Stimulated activated naive CD8-positive, alpha-beta T cell treated with anti-CD3 and anti-CD28 coated beads, Interleukin-15, amount 100 ng/mL, for 72 hours (primary cell): Measurements from ENCODE around the gene DCP1A.
A peak's percentile ranks its signal among the peaks of the same experiment; 100 is the strongest.
"Not testable (repeated sequence)": the region's sequence is repeated elsewhere in the genome, so short reads cannot be mapped to it uniquely, and the experiment has no call there.

Experiments
- ATAC-seq: fragments of 150-1000 bp; cut with Tn5 transposase; 2 replicates; pipeline ENCODE4 v1.10.0; 2021; ENCODE audit warnings: mild to moderate bottlenecking, moderate library complexity
- DNase-seq, 2 donors: peaks; one replicate each; pipeline ENCODE4 v3.0.0; 2021 to 2022
- H3K27ac Mint-ChIP-seq, 2 donors: one replicate each; pipeline ENCODE4 v1.8.0; 2022; ENCODE audit warnings: mild to moderate bottlenecking in 2 of 2, mixed read lengths in 2 of 2, moderate library complexity in 2 of 2
- H3K27me3 Mint-ChIP-seq: one replicate; pipeline ENCODE4 v1.8.0; 2022; ENCODE audit warnings: mixed read lengths
- H3K4me1 Mint-ChIP-seq: one replicate; pipeline ENCODE4 v1.8.0; 2022; ENCODE audit warnings: mild to moderate bottlenecking, mixed read lengths
- H3K4me3 Mint-ChIP-seq, 2 donors: one replicate each; pipeline ENCODE4 v1.8.0; 2022; ENCODE audit warnings: mild to moderate bottlenecking in 2 of 2, mixed read lengths in 2 of 2, moderate library complexity in 1 of 2
- H3K9me3 Mint-ChIP-seq, 2 donors: one replicate each; pipeline ENCODE4 v1.8.0; 2022; ENCODE audit warnings: mixed read lengths in 2 of 2

Gene DCP1A

GRCh38 chr3:53295410-53295809 lies 51.9 kb downstream of the DCP1A start:
- ATAC-seq (no peak), DNase-seq (no peak)
- H3K27ac Mint-ChIP-seq: peak overlapping the region in 1 of 2 donors; percentile 90
- no peak overlapping the region for H3K4me3 Mint-ChIP-seq
- H3K9me3 Mint-ChIP-seq: no peaks in the 10 kb centered on the region
- H3K27me3 Mint-ChIP-seq: no peaks in the 10 kb centered on the region
- peaks cover 7% of the 10 kb centered on the region for H3K4me1 Mint-ChIP-seq

GRCh38 chr3:53293867-53294266 lies 53.5 kb downstream of the DCP1A start:
- no peak for ATAC-seq
- Mint-ChIP-seq H3K4me1 (no peaks in the 10 kb centered on the region), H3K9me3 (no peaks in the 10 kb centered on the region), H3K27me3 (no peaks in the 10 kb centered on the region), H3K4me3 (no peak overlapping the region), H3K27ac (peak overlapping the region; percentile 1 to 64)
- DNase-seq: no peak

GRCh38 chr3:53288214-53288613 lies 59.1 kb downstream of the DCP1A start:
- no peak for ATAC-seq
- Mint-ChIP-seq H3K4me3 (no peak overlapping the region), H3K27ac (no peak overlapping the region), H3K9me3 (no peaks in the 10 kb centered on the region), H3K4me1 (peaks cover 14% of the 10 kb centered on the region), H3K27me3 (no peaks in the 10 kb centered on the region)
- no peak for DNase-seq

GRCh38 chr3:53287131-53287629 lies 60.2 kb downstream of the DCP1A start:
- no peaks in the 10 kb centered on the region for H3K27me3 Mint-ChIP-seq
- H3K4me1 Mint-ChIP-seq: peaks cover 14% of the 10 kb centered on the region
- H3K9me3 Mint-ChIP-seq: no peaks in the 10 kb centered on the region
- ATAC-seq (no peak), DNase-seq (no peak)
- peak overlapping the region; percentile 23 to 87 for H3K27ac Mint-ChIP-seq
- no peak overlapping the region for H3K4me3 Mint-ChIP-seq

- DNase-seq: no peak
- H3K27me3 Mint-ChIP-seq: no peaks in the 10 kb centered on the region
- no peak overlapping the region for H3K4me3 Mint-ChIP-seq
- H3K9me3 Mint-ChIP-seq: no peaks in the 10 kb centered on the region
- peak overlapping the region; percentile 23 to 87 for H3K27ac Mint-ChIP-seq
- no peak for ATAC-seq
- H3K4me1 Mint-ChIP-seq: peaks cover 14% of the 10 kb centered on the region
These were observed 60.6 kb downstream of the DCP1A start for GRCh38 chr3:53286727-53287126.

GRCh38 chr3:53282581-53282980 lies 64.8 kb downstream of the DCP1A start:
- Mint-ChIP-seq H3K4me3 (no peak overlapping the region), H3K9me3 (no peaks in the 10 kb centered on the region), H3K27ac (no peak overlapping the region), H3K4me1 (peaks cover 8% of the 10 kb centered on the region), H3K27me3 (no peaks in the 10 kb centered on the region)
- no peak for ATAC-seq
- no peak for DNase-seq

GRCh38 chr3:53278667-53279066 lies 68.7 kb downstream of the DCP1A start:
- H3K27ac Mint-ChIP-seq: no peak overlapping the region
- ATAC-seq (no peak), DNase-seq (no peak)
- H3K9me3 Mint-ChIP-seq: no peaks in the 10 kb centered on the region
- no peaks in the 10 kb centered on the region for H3K27me3 Mint-ChIP-seq
- H3K4me3 Mint-ChIP-seq: no peak overlapping the region
- peaks cover 11% of the 10 kb centered on the region for H3K4me1 Mint-ChIP-seq

- DNase-seq (no peak), ATAC-seq (peak; percentile 61)
- Mint-ChIP-seq H3K27me3 (no peaks in the 10 kb centered on the region), H3K27ac (peak overlapping the region in 1 of 2 donors; percentile 51), H3K9me3 (no peaks in the 10 kb centered on the region), H3K4me1 (peaks cover 18% of the 10 kb centered on the region), H3K4me3 (peak overlapping the region in 1 of 2 donors; percentile 34)
These were observed 72.3 kb downstream of the DCP1A start for GRCh38 chr3:53274938-53275605.

GRCh38 chr3:53273146-53273670 lies 74.1 kb downstream of the DCP1A start:
- Mint-ChIP-seq H3K9me3 (no peaks in the 10 kb centered on the region), H3K4me1 (peaks cover 23% of the 10 kb centered on the region), H3K27ac (peak overlapping the region in 1 of 2 donors; percentile 89), H3K4me3 (no peak overlapping the region), H3K27me3 (no peaks in the 10 kb centered on the region)
- no peak for ATAC-seq
- no peak for DNase-seq

- peak overlapping the region in 1 of 2 donors; percentile 38 for H3K4me3 Mint-ChIP-seq
- H3K27me3 Mint-ChIP-seq: no peaks in the 10 kb centered on the region
- peak overlapping the region; percentile 84 to 97 for H3K27ac Mint-ChIP-seq
- peaks cover 17% of the 10 kb centered on the region for H3K4me1 Mint-ChIP-seq
- H3K9me3 Mint-ChIP-seq: no peaks in the 10 kb centered on the region
- ATAC-seq: peak; percentile 63
- DNase-seq: peak in 1 of 2 donors; percentile 18
These were observed 77.2 kb downstream of the DCP1A start for GRCh38 chr3:53269888-53270880.

- not testable (repeated sequence) for H3K9me3 Mint-ChIP-seq, H3K27me3 Mint-ChIP-seq, DNase-seq, H3K27ac Mint-ChIP-seq, H3K4me3 Mint-ChIP-seq, ATAC-seq
- H3K4me1 Mint-ChIP-seq: peaks cover 12% of the 10 kb centered on the region
These were observed 78.2 kb downstream of the DCP1A start for GRCh38 chr3:53269193-53269592.

GRCh38 chr3:53267766-53268165 lies 79.6 kb downstream of the DCP1A start:
- no peak overlapping the region for H3K4me3 Mint-ChIP-seq
- no peaks in the 10 kb centered on the region for H3K9me3 Mint-ChIP-seq
- no peak for ATAC-seq
- H3K27ac Mint-ChIP-seq: no peak overlapping the region
- no peak for DNase-seq
- peaks cover 12% of the 10 kb centered on the region for H3K4me1 Mint-ChIP-seq
- H3K27me3 Mint-ChIP-seq: no peaks in the 10 kb centered on the region

- no peak for DNase-seq
- Mint-ChIP-seq H3K9me3 (no peaks in the 10 kb centered on the region), H3K4me1 (peaks cover 1% of the 10 kb centered on the region), H3K27ac (peak overlapping the region in 1 of 2 donors; percentile 56), H3K4me3 (no peak overlapping the region), H3K27me3 (no peaks in the 10 kb centered on the region)
- ATAC-seq: no peak
These were observed 82.6 kb downstream of the DCP1A start for GRCh38 chr3:53264718-53265117.

GRCh38 chr3:53263907-53264306 lies 83.4 kb downstream of the DCP1A start:
- Mint-ChIP-seq H3K27ac (no peak overlapping the region), H3K4me1 (no peaks in the 10 kb centered on the region)

GRCh38 chr3:53261712-53262111 lies 85.6 kb downstream of the DCP1A start:
- ATAC-seq: no peak
- H3K9me3 Mint-ChIP-seq: no peaks in the 10 kb centered on the region
- H3K4me1 Mint-ChIP-seq: no peaks in the 10 kb centered on the region
- no peak for DNase-seq
- H3K4me3 Mint-ChIP-seq: no peak overlapping the region
- H3K27me3 Mint-ChIP-seq: no peaks in the 10 kb centered on the region
- H3K27ac Mint-ChIP-seq: no peak overlapping the region

More at GRCh38 chr3:53263907-53264306, 83.4 kb downstream of the DCP1A start:
- no peaks in the 10 kb centered on the region for H3K27me3 Mint-ChIP-seq
- ATAC-seq (no peak), DNase-seq (no peak)
- no peak overlapping the region for H3K4me3 Mint-ChIP-seq
- no peaks in the 10 kb centered on the region for H3K9me3 Mint-ChIP-seq
